IMR-90 (cell line): ENCODE data around the gene DENND1B.
A peak's percentile ranks its signal among the peaks of the same experiment; 100 is the strongest.

Experiments used
- CEBPB ChIP-seq: IDR thresholded peaks from 2 replicates; pipeline ENCODE4 v1.6.1; 2012; ENCODE audit warnings: low read depth, low read length, improper control_type of control experiment
- CHD1 ChIP-seq: IDR thresholded peaks from 2 replicates; pipeline ENCODE4 v1.6.1; 2012; ENCODE audit warnings: low read depth, low read length, improper control_type of control experiment
- ELK1 ChIP-seq: fragments of 150-350 bp; IDR thresholded peaks from 2 replicates; pipeline ENCODE4 v1.6.1; 2016; ENCODE audit warnings: low read depth, mild to moderate bottlenecking, low read length, moderate library complexity, borderline replicate concordance
- FOS ChIP-seq: fragments of 150-350 bp; IDR thresholded peaks from 2 replicates; pipeline ENCODE4 v1.6.1; 2016; ENCODE audit warnings: low read depth, low read length
- MAFK ChIP-seq: IDR thresholded peaks from 2 replicates; pipeline ENCODE4 v1.6.1; 2012; ENCODE audit warnings: low read depth, low read length, improper control_type of control experiment
- MXI1 ChIP-seq: IDR thresholded peaks from 2 replicates; pipeline ENCODE4 v1.6.1; 2012; ENCODE audit warnings: low read depth, mild to moderate bottlenecking, low read length, moderate library complexity, borderline replicate concordance
- NFE2L2 ChIP-seq: fragments of 150-350 bp; IDR thresholded peaks from 2 replicates; pipeline ENCODE4 v1.6.1; 2016; ENCODE audit warnings: low read depth, mild to moderate bottlenecking, low read length
- POLR2A ChIP-seq: IDR thresholded peaks from 2 replicates; pipeline ENCODE4 v1.6.1; 2012; ENCODE audit warnings: mild to moderate bottlenecking, low read depth, low read length
- RAD21 ChIP-seq: IDR thresholded peaks from 2 replicates; pipeline ENCODE4 v1.6.1; 2012; ENCODE audit warnings: low read length, improper control_type of control experiment
- RCOR1 ChIP-seq: IDR thresholded peaks from 2 replicates; pipeline ENCODE4 v1.6.1; 2012; ENCODE audit warnings: mild to moderate bottlenecking, low read length, improper control_type of control experiment; ENCODE audit not compliant: insufficient replicate concordance
- RFX5 ChIP-seq: IDR thresholded peaks from 2 replicates; pipeline ENCODE4 v1.8.0; 2012; ENCODE audit warnings: low read depth, mild to moderate bottlenecking, low read length, moderate library complexity
- SMC3 ChIP-seq: fragments of 150-350 bp; IDR thresholded peaks from 2 replicates; pipeline ENCODE4 v1.6.1; 2016; ENCODE audit warnings: low read depth, mild to moderate bottlenecking, antibody characterized with exemption, low read length, moderate library complexity
- TF ChIP-seq, protein P1 (sequence below): conservative IDR thresholded peaks from 2 replicates; pipeline ENCODE4 v1.5.1; 2012; ENCODE audit warnings: mild to moderate bottlenecking, low read depth, low read length, improper control_type of control experiment
- TF ChIP-seq, protein P2 (sequence below): fragments of 150-350 bp; IDR thresholded peaks from 2 replicates; pipeline ENCODE4 v1.6.1; 2017; ENCODE audit warnings: mild to moderate bottlenecking, antibody characterized with exemption, low read length, low read depth

- TF ChIP-seq, protein P1, sequence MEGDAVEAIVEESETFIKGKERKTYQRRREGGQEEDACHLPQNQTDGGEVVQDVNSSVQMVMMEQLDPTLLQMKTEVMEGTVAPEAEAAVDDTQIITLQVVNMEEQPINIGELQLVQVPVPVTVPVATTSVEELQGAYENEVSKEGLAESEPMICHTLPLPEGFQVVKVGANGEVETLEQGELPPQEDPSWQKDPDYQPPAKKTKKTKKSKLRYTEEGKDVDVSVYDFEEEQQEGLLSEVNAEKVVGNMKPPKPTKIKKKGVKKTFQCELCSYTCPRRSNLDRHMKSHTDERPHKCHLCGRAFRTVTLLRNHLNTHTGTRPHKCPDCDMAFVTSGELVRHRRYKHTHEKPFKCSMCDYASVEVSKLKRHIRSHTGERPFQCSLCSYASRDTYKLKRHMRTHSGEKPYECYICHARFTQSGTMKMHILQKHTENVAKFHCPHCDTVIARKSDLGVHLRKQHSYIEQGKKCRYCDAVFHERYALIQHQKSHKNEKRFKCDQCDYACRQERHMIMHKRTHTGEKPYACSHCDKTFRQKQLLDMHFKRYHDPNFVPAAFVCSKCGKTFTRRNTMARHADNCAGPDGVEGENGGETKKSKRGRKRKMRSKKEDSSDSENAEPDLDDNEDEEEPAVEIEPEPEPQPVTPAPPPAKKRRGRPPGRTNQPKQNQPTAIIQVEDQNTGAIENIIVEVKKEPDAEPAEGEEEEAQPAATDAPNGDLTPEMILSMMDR = peak; percentile 46
- TF ChIP-seq RAD21 (peak; percentile 57), POLR2A (no peak), RFX5 (no peak), CHD1 (no peak), FOS (no peak), MXI1 (no peak), ELK1 (no peak), CEBPB (no peak), RCOR1 (no peak), MAFK (no peak), NFE2L2 (no peak), SMC3 (peak; percentile 25; the same call in 1 of the 2 replicates)
- TF ChIP-seq, protein P2, sequence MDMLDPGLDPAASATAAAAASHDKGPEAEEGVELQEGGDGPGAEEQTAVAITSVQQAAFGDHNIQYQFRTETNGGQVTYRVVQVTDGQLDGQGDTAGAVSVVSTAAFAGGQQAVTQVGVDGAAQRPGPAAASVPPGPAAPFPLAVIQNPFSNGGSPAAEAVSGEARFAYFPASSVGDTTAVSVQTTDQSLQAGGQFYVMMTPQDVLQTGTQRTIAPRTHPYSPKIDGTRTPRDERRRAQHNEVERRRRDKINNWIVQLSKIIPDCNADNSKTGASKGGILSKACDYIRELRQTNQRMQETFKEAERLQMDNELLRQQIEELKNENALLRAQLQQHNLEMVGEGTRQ = no peak
These were observed 82.3 kb downstream of the DENND1B start for GRCh38 chr1:197692965-197693364.
